Endothelial cell of umbilical vein (primary cell): Measurements from ENCODE around the gene COL9A3. TPM values are rescaled to one million over a fixed set of nuclear protein-coding genes. Genes with fewer than 3 reads are reported as not detected.
A peak's percentile ranks its signal among the peaks of the same experiment; 100 is the strongest.

Experiments
- BruUV-seq: library from RNA; stranded (reverse); fragments of 400-500 nt; replicated peaks from 2 replicates; lab custom pipeline; 2021; lab: Mats Ljungman, UMichigan
- CTCF ChIA-PET: fragments of 300-600, 350-600 bp; sonication (Branson Sonifier 250); formaldehyde crosslinking; loops from one replicate; lab custom pipeline; 2021; ENCODE audit warnings: antibody characterized with exemption, inconsistent platforms; lab: Charles Lee
- POLR2A ChIA-PET: fragments of 300-600, 350-600 bp; sonication (Branson Sonifier 250); formaldehyde crosslinking; loops from one replicate; lab custom pipeline; 2021; ENCODE audit warnings: antibody characterized with exemption, inconsistent platforms; lab: Charles Lee
- DNase-seq: peaks from one replicate; pipeline ENCODE4 v3.0.0-alpha.2; 2011; ENCODE audit warnings: low read depth, low spot score
- FAIRE-seq: peaks from 2 replicates; lab custom pipeline; 2011; peaks lifted over from hg19 to GRCh38; lab: Jason Lieb, UNC
- H2AFZ ChIP-seq: 2 replicates; pipeline ENCODE4 v1.6.0; 2012; ENCODE audit warnings: low read depth, low read length, control low read depth, inconsistent platforms
- H3K27ac ChIP-seq: 2 replicates; pipeline ENCODE4 v1.5.1; 2011; ENCODE audit warnings: low read depth, mild to moderate bottlenecking, control low read depth, low read length, moderate library complexity; ENCODE audit not compliant: insufficient read depth
- H3K27me3 ChIP-seq, 2 experiments: 2 replicates each; pipeline versions ENCODE4 v1.6.0 to v1.6.1; 2011; ENCODE audit warnings: low read length in 2 of 2, mixed read lengths in 1 of 2; ENCODE audit not compliant: control insufficient read depth in 2 of 2, insufficient read depth in 2 of 2
- H3K36me3 ChIP-seq, 2 experiments: 2 replicates in 1 of 2; 3 replicates in 1 of 2; pipeline ENCODE4 v1.5.1; 2011; ENCODE audit warnings: low read length in 2 of 2, mild to moderate bottlenecking in 1 of 2, moderate library complexity in 1 of 2; ENCODE audit not compliant: control insufficient read depth in 2 of 2, insufficient read depth in 2 of 2; ENCODE audit errors: extremely low read depth in 1 of 2
- H3K4me1 ChIP-seq: 3 replicates; pipeline ENCODE4 v1.5.1; 2011; ENCODE audit warnings: mild to moderate bottlenecking, low read length; ENCODE audit not compliant: control insufficient read depth, insufficient read depth; ENCODE audit errors: extremely low read depth
- H3K4me2 ChIP-seq: 2 replicates; pipeline ENCODE4 v1.6.1; 2011; ENCODE audit warnings: low read length, control low read depth, mixed read lengths; ENCODE audit not compliant: insufficient read depth
- H3K4me3 ChIP-seq, 3 experiments: fragments of 200-600 bp in 1 of 3; sonication (generic), shearing (Covaris generic) in 1 of 3; replicated peaks in 1 of 3; 2 replicates each; pipeline ENCODE4 v1.5.1; 2011 to 2016; ENCODE audit warnings: control low read depth in 3 of 3, low read length in 3 of 3, mild to moderate bottlenecking in 2 of 3, inconsistent platforms in 1 of 3, low read depth in 1 of 3, moderate library complexity in 1 of 3; ENCODE audit not compliant: insufficient read depth in 1 of 3
- H3K79me2 ChIP-seq: 2 replicates; pipeline ENCODE4 v1.6.0; 2012; ENCODE audit warnings: low read length, inconsistent platforms; ENCODE audit not compliant: control insufficient read depth, insufficient read depth
- H3K9ac ChIP-seq: replicated peaks from 2 replicates; pipeline ENCODE3; 2011; ENCODE audit warnings: low read length, control low read depth; ENCODE audit not compliant: insufficient read depth; ENCODE audit errors: extremely low read depth
- H3K9me1 ChIP-seq: replicated peaks from 3 replicates; pipeline ENCODE4 v1.6.0; 2011; ENCODE audit warnings: mild to moderate bottlenecking, low read length; ENCODE audit not compliant: control insufficient read depth, insufficient read depth; ENCODE audit errors: extremely low read depth
- H3K9me3 ChIP-seq: replicated peaks from 2 replicates; pipeline ENCODE4 v1.5.1; 2012; ENCODE audit warnings: low read length, inconsistent platforms; ENCODE audit not compliant: control insufficient read depth, insufficient read depth
- H4K20me1 ChIP-seq: replicated peaks from 2 replicates; pipeline ENCODE3; 2011; ENCODE audit warnings: mild to moderate bottlenecking, low read length; ENCODE audit not compliant: control insufficient read depth, insufficient read depth; ENCODE audit errors: extremely low read depth
- CTCF ChIP-seq, 2 donors: IDR thresholded peaks; 1 replicate in 1 of 2; 2 replicates in 1 of 2; pipeline ENCODE4 v1.5.1; 2011; ENCODE audit warnings: low read length in 2 of 2, mild to moderate bottlenecking in 2 of 2, moderate library complexity in 2 of 2, control low read depth in 1 of 2, inconsistent platforms in 1 of 2, low read depth in 1 of 2; ENCODE audit not compliant: insufficient read depth in 1 of 2; ENCODE audit errors: extremely low read depth in 1 of 2
- EZH2 ChIP-seq: IDR thresholded peaks from 2 replicates; pipeline ENCODE4 v1.6.1; 2012; ENCODE audit warnings: borderline replicate concordance, low read depth, mild to moderate bottlenecking, moderate library complexity, low read length, inconsistent platforms; ENCODE audit not compliant: severe bottlenecking
- FOS ChIP-seq: IDR thresholded peaks from 2 replicates; pipeline ENCODE4 v1.6.1; 2011; ENCODE audit warnings: mild to moderate bottlenecking, low read length, moderate library complexity, borderline replicate concordance; ENCODE audit not compliant: insufficient read depth
- GATA2 ChIP-seq: IDR thresholded peaks from 2 replicates; pipeline ENCODE4 v1.7.0; 2011; ENCODE audit warnings: low read depth, mild to moderate bottlenecking, moderate library complexity, mixed read lengths, low read length; ENCODE audit not compliant: insufficient read length, insufficient read depth
- JUN ChIP-seq: IDR thresholded peaks from 2 replicates; pipeline ENCODE4 v1.6.1; 2011; ENCODE audit warnings: borderline replicate concordance, low read depth; ENCODE audit not compliant: insufficient read length, insufficient read depth
- MAX ChIP-seq: IDR thresholded peaks from 2 replicates; pipeline ENCODE4 v1.6.1; 2011; ENCODE audit not compliant: insufficient read depth, insufficient read length
- MYC ChIP-seq: IDR thresholded peaks from one replicate; pipeline ENCODE4 v1.6.1; 2011; ENCODE audit warnings: mild to moderate bottlenecking, low read depth, low read length
- POLR2A ChIP-seq: IDR thresholded peaks from 2 replicates; pipeline ENCODE4 v1.6.1; 2012; ENCODE audit warnings: low read depth, mild to moderate bottlenecking, control low read depth, low read length
- POLR2AphosphoS5 ChIP-seq: IDR thresholded peaks from 2 replicates; pipeline ENCODE4 v1.6.1; 2012; ENCODE audit warnings: low read depth, mild to moderate bottlenecking, control low read depth, low read length, moderate library complexity; ENCODE audit not compliant: insufficient read depth
- dilution Hi-C: fragments of 300-500 bp; cut with MboI; formaldehyde crosslinking; loops from one replicate; pipeline ENCODE4 v1.15.0; 2019; ENCODE audit warnings: low sequenced_read_pairs; ENCODE audit not compliant: extremely low pct_ligation_motif_present
- intact Hi-C: fragments of 100-400 bp; cut with micrococcal nuclease; formaldehyde crosslinking; loops from one replicate; pipeline ENCODE4 v1.10.0; 2022
- polyA plus RNA-seq, 4 experiments: library from polyadenylated mRNA; depleted of rRNA in 3 of 4; stranded (reverse) in 3 of 4; unstranded in 1 of 4; fragments of >200 nt; gene quantifications; 2 replicates each; pipeline versions ENCODE4 v1.2.1 to v1.2.3, GENCODE V29; 2011 to 2012; ENCODE audit warnings: missing spikeins in 1 of 4
- total RNA-seq: library from RNA; stranded (reverse); gene quantifications from 2 replicates; pipeline ENCODE4 v1.2.3, GENCODE V29; 2021

The COL9A3 gene
- total and polyA plus RNA-seq, 2 donors (not counting 3 experiments of a cell fraction or from before 2014, with no cell fraction given): 0.46 to 0.60 TPM

GRCh38 chr20:62799459-62799858 lies 17.4 kb upstream of the COL9A3 start:
- dilution Hi-C loops: no loop called here
- TSS peak; percentile 8 for BruUV-seq

GRCh38 chr20:62799873-62800272 lies 17.0 kb upstream of the COL9A3 start:
- no TSS peak for BruUV-seq
- H3K4me1 ChIP-seq: peaks cover 10% of the 10 kb centered on the region
- CTCF ChIA-PET: no interaction called here

More at GRCh38 chr20:62799459-62799858, 17.4 kb upstream of the COL9A3 start:
- Histone ChIP-seq H3K4me1 (peaks cover 13% of the 10 kb centered on the region), H3K4me3 (no peak overlapping the region), H3K79me2 (peaks cover 14% of the 10 kb centered on the region), H3K27me3 (no peaks in the 10 kb centered on the region), H4K20me1 (no peaks in the 10 kb centered on the region), H3K27ac (no peak overlapping the region), H3K36me3 (peaks cover 11 to 12% of the 10 kb centered on the region in 2 experiments), H3K9me3 (no peaks in the 10 kb centered on the region), H3K9me1 (no peaks in the 10 kb centered on the region), H2AFZ (no peak overlapping the region), H3K4me2 (no peak overlapping the region), H3K9ac (no peak overlapping the region)
- CTCF ChIA-PET: no interaction called here
- POLR2A ChIA-PET: interaction anchor here (0.6 kb wide), 1 partner anchor 435 kb away, joined by 3 read pairs; no protein-coding TSS in a partner anchor
- intact Hi-C loops: loop anchor here (10.0 kb wide), 1 partner anchor 495 kb away; the partner anchor contains the start of gene ADRM1
- no peak for DNase-seq
- no peak for TF ChIP-seq FOS
- TF ChIP-seq POLR2A: no peak
- TF ChIP-seq GATA2: no peak
- no peak for TF ChIP-seq MYC
- no peak for TF ChIP-seq JUN
- FAIRE-seq: no peak

More at GRCh38 chr20:62799873-62800272, 17.0 kb upstream of the COL9A3 start:
- Histone ChIP-seq H3K27me3 (no peaks in the 10 kb centered on the region), H3K27ac (no peak overlapping the region), H3K9me3 (no peaks in the 10 kb centered on the region), H2AFZ (no peak overlapping the region), H3K4me3 (no peak overlapping the region), H3K36me3 (peaks cover 11 to 12% of the 10 kb centered on the region in 2 experiments), H3K4me2 (no peak overlapping the region), H3K79me2 (peaks cover 14% of the 10 kb centered on the region), H3K9ac (no peak overlapping the region), H3K9me1 (no peaks in the 10 kb centered on the region), H4K20me1 (no peaks in the 10 kb centered on the region)
- dilution Hi-C loops: no loop called here
- intact Hi-C loops: loop anchor here (10.0 kb wide), 2 partner anchors 415 to 495 kb away; partner anchors contain the start of genes ADRM1 and RPS21
- no peak for FAIRE-seq
- no peak for DNase-seq
- TF ChIP-seq GATA2 (no peak), CTCF (IDR thresholded peaks at IDR 0.05; ENCODE audit: extremely low read depth in 1 of 2, insufficient read depth in 1 of 2, low read depth in 1 of 2, low read length in 2 of 2) (no peak), POLR2A (no peak), FOS (no peak), POLR2AphosphoS5 (no peak), MAX (no peak), JUN (no peak), MYC (no peak), EZH2 (no peak)
- POLR2A ChIA-PET: no interaction called here
